ENCODE data around the gene JAZF1.

GRCh38 chr7:28105234-28105633 lies 75.4 kb downstream of the JAZF1 start:
- TF ChIP-seq EZH2 (IDR thresholded peaks at IDR 0.05; ENCODE audit: insufficient read depth, poor library complexity, severe bottlenecking) = no peak
- TF ChIP-seq EZH2phosphoT487 (IDR thresholded peaks at IDR 0.05; ENCODE audit: insufficient read depth, low read depth) = no peak

Measured in GM23248 (cell line).